Measurements from ENCODE around the gene MGMT. TPM values are rescaled to one million over a fixed set of nuclear protein-coding genes. Genes with fewer than 3 reads are reported as not detected.

Gene MGMT
- total and polyA plus RNA-seq, 2 of the 4 experiments (the other 2 are of a cell fraction) = 11.5 to 17.8 TPM

DNA sequence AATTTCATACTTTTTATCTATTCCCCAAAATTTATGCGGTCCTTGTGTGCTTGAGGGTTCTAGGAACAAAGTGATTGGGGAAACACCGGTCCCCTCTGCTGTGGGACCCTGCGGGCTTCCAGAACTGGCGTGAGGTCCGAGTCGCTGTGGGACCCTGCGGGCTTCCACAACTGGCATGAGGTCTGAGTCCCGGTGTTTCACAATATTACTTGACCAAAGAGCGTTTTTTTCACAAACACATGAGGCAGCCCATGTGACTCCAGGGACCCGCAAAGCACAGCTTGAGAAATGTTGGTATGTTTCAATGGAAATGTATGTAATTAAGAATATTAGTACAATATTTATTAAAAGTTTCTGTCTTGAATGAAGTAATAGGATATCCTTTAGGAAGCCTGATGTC is 212.2 kb downstream of the MGMT start:
- Histone ChIP-seq H2BK120ac (ENCODE audit: low read depth, low read length) (no peak overlapping the region), H2AK9ac (replicated peaks; ENCODE audit: low read depth, low read length, poor library complexity) (no peak overlapping the region), H4K91ac (ENCODE audit: insufficient read depth, low read depth, low read length) (no peak overlapping the region), H3K9ac (ENCODE audit: low read depth, low read length) (no peak overlapping the region), H3K4me1 (ENCODE audit: control insufficient read depth, insufficient read depth, low read length) (no peaks in the 10 kb centered on the region), H3K4ac (ENCODE audit: low read depth, low read length) (no peak overlapping the region), H3K27ac (ENCODE audit: insufficient read depth, low read length) (no peak overlapping the region), H2BK15ac (ENCODE audit: low read depth, low read length) (no peak overlapping the region), H2BK5ac (ENCODE audit: low read depth, low read length, poor library complexity, severe bottlenecking) (no peak overlapping the region), H4K20me1 (ENCODE audit: insufficient read depth, low read length) (no peaks in the 10 kb centered on the region), H3K14ac (replicated peaks; ENCODE audit: low read depth, low read length) (no peak overlapping the region), H3K27me3 (ENCODE audit: control insufficient read depth, insufficient read depth, low read length) (no peaks in the 10 kb centered on the region), H3K18ac (ENCODE audit: low read depth, low read length) (no peak overlapping the region), H3K9me1 (ENCODE audit: insufficient read depth, low read length) (no peaks in the 10 kb centered on the region), H3K4me3 (ENCODE audit: insufficient read depth, low read depth, low read length) (no peak overlapping the region), H3K36me3 (ENCODE audit: control insufficient read depth, insufficient read depth, low read length) (no peaks in the 10 kb centered on the region), H3K79me1 (ENCODE audit: low read depth in 1 of 2, low read length in 2 of 2) (no peaks in the 10 kb centered on the region), H4K8ac (ENCODE audit: low read depth in 2 of 2, low read length in 2 of 2) (no peak overlapping the region), H2AK5ac (ENCODE audit: low read depth, low read length) (no peak overlapping the region), H4K5ac (ENCODE audit: low read depth, low read length) (no peak overlapping the region), H3K23ac (ENCODE audit: low read depth, low read length) (no peak overlapping the region), H2AFZ (replicated peaks; ENCODE audit: low read length, poor library complexity) (no peak overlapping the region), H3K9me3 (ENCODE audit: control insufficient read depth, insufficient read depth, low read length) (peaks cover 6% of the 10 kb centered on the region; the same call in 1 of the 2 replicates), H3K56ac (ENCODE audit: extremely low read depth, insufficient read depth, low read length) (no peak overlapping the region), H3K4me2 (ENCODE audit: low read depth, low read length) (no peak overlapping the region), H2BK20ac (ENCODE audit: low read depth, low read length) (no peak overlapping the region)
- TF ChIP-seq MAZ (IDR thresholded peaks at IDR 0.05; ENCODE audit: borderline replicate concordance, low read depth, low read length) = no peak
- no peak for TF ChIP-seq FOS (IDR thresholded peaks at IDR 0.05; ENCODE audit: low read depth, low read length)
- TF ChIP-seq MXI1 (IDR thresholded peaks at IDR 0.05; ENCODE audit: borderline replicate concordance, low read depth, low read length) = no peak
- ChIA-PET POLR2A (ENCODE audit: unreplicated experiment) (interaction anchor here (1.0 kb wide), 1 partner anchor 238 kb away, joined by 3 read pairs; no protein-coding TSS in a partner anchor), CTCF (no interaction called here)
- DNase-seq (no peak), ATAC-seq (ENCODE audit: low read depth) (no peak)
- no CpG with 5 or more reads among the region's 10 CpGs for WGBS, 2 experiments (ENCODE audit: extremely low coverage in 2 of 2, insufficient read length in 1 of 2)
- intact Hi-C loops (cut with micrococcal nuclease) = no loop called here
- dilution Hi-C loops (cut with HindIII; ENCODE audit: low sequenced_read_pairs, unreplicated experiment) = no loop called here
- in situ Hi-C loops (cut with MboI; ENCODE audit: low sequenced_read_pairs) = no loop called here
- BruUV-seq (replicated peaks) = no TSS peak

Measured in IMR-90 (cell line).